ENCODE data around the gene BMP10.

DNA sequence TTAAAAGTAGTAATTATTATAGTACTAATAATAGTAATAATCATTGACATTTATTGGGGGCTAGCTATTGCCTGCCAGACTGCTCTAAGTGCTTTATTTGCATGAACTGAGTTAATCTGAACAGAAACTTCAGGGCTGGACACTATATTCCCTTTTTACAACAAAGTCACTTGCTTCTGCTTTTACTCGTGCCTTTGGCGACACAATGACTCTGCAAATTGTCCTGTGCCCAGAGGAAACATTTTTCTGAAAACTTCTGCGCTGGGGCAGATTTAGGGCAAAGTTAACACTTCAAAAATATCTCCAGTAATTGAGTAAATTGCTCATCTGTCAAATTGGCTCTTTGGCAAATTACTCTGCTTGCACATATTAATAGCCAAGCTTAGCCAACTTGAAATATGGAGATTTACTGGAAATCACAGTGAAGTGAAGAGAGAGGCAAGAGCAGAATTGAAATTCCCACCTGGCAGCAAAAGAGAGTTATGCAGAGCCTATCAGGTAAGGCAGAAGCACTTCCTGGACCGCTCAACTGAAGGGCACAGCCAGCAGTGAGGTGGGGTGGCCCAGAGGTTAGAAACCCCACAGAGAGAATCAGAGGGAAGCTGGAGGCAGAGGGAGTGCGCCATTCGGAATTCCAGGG is 36.3 kb downstream of the BMP10 start:
- TF ChIP-seq, protein P1, sequence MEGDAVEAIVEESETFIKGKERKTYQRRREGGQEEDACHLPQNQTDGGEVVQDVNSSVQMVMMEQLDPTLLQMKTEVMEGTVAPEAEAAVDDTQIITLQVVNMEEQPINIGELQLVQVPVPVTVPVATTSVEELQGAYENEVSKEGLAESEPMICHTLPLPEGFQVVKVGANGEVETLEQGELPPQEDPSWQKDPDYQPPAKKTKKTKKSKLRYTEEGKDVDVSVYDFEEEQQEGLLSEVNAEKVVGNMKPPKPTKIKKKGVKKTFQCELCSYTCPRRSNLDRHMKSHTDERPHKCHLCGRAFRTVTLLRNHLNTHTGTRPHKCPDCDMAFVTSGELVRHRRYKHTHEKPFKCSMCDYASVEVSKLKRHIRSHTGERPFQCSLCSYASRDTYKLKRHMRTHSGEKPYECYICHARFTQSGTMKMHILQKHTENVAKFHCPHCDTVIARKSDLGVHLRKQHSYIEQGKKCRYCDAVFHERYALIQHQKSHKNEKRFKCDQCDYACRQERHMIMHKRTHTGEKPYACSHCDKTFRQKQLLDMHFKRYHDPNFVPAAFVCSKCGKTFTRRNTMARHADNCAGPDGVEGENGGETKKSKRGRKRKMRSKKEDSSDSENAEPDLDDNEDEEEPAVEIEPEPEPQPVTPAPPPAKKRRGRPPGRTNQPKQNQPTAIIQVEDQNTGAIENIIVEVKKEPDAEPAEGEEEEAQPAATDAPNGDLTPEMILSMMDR (IDR thresholded peaks at IDR 0.05; ENCODE audit: low read depth, low read length, poor library complexity, severe bottlenecking): no peak
- no peak for TF ChIP-seq EZH2phosphoT487 (IDR thresholded peaks at IDR 0.05; ENCODE audit: borderline replicate concordance, low read length)

All from DOHH2 (cell line).